K562 (cell line): ENCODE results near the gene SH3BP5. TPM values are rescaled to one million over a fixed set of nuclear protein-coding genes. Genes with fewer than 3 reads are reported as not detected.

Experiments used
- EGR1 ChIP-seq: fragments of 450-650 bp; conservative IDR thresholded peaks from 2 replicates; pipeline ENCODE4 v1.6.1; 2017; ENCODE audit warnings: mild to moderate bottlenecking
- ETV1 ChIP-seq: fragments of 450-650 bp; conservative IDR thresholded peaks from 2 replicates; pipeline ENCODE4 v1.6.1; 2016; ENCODE audit warnings: missing genetic modification characterization, control low read depth, low read depth, missing compliant biosample characterization
- GATAD2B ChIP-seq: fragments of 450-650 bp; IDR thresholded peaks from 2 replicates; pipeline ENCODE4 v1.6.1; 2017; ENCODE audit warnings: mild to moderate bottlenecking, borderline replicate concordance
- HMG20B ChIP-seq: fragments of 250-450 bp; sonication (Bioruptor Pico); IDR thresholded peaks from 2 replicates; pipeline ENCODE4 v1.5.0; 2021; ENCODE audit warnings: mild to moderate bottlenecking
- HNRNPUL1 ChIP-seq: fragments of 200-400 bp; formaldehyde crosslinking; IDR thresholded peaks from 2 replicates; pipeline ENCODE4 v1.6.1; 2017; ENCODE audit warnings: low read length
- KAT2B ChIP-seq: IDR thresholded peaks from one replicate; pipeline ENCODE4 v1.6.1; 2012; ENCODE audit warnings: low read depth, mild to moderate bottlenecking, control low read depth, inconsistent platforms, low read length, moderate library complexity
- KLF13 ChIP-seq: fragments of 450-650 bp; IDR thresholded peaks from 2 replicates; pipeline ENCODE4 v1.6.1; 2016; ENCODE audit warnings: missing genetic modification characterization, low read depth, mild to moderate bottlenecking, missing compliant biosample characterization, moderate library complexity, borderline replicate concordance
- MEF2A ChIP-seq: IDR thresholded peaks from 2 replicates; pipeline ENCODE4 v1.6.1; 2011; ENCODE audit warnings: low read depth, mild to moderate bottlenecking, low read length, moderate library complexity; ENCODE audit not compliant: control insufficient read depth
- NBN ChIP-seq: fragments of 450-650 bp; IDR thresholded peaks from 2 replicates; pipeline ENCODE4 v1.6.1; 2016; ENCODE audit warnings: low read depth, mild to moderate bottlenecking
- NFIX ChIP-seq: fragments of 250-450 bp; sonication (Bioruptor Pico); IDR thresholded peaks from 2 replicates; pipeline ENCODE4 v1.4.0; 2020; ENCODE audit warnings: low read depth, mild to moderate bottlenecking, moderate library complexity
- NFRKB ChIP-seq: fragments of 450-650 bp; IDR thresholded peaks from 2 replicates; pipeline ENCODE4 v1.6.1; 2016; ENCODE audit warnings: low read depth
- NR2C1 ChIP-seq, 2 experiments: fragments of 450-650 bp; IDR thresholded peaks; 2 replicates each; pipeline ENCODE4 v1.6.1; 2017; ENCODE audit warnings: mild to moderate bottlenecking in 2 of 2, antibody characterized with exemption in 1 of 2, inconsistent platforms in 1 of 2, missing compliant biosample characterization in 1 of 2, missing genetic modification characterization in 1 of 2
- RBM34 ChIP-seq: fragments of 200-400 bp; formaldehyde crosslinking; IDR thresholded peaks from 2 replicates; pipeline ENCODE4 v1.6.1; 2018; ENCODE audit warnings: low read length, borderline replicate concordance; ENCODE audit not compliant: insufficient read depth
- ZNF134 ChIP-seq: fragments of 250-450 bp; sonication (Bioruptor Pico); conservative IDR thresholded peaks from 2 replicates; pipeline ENCODE4 v1.4.0; 2020
- ZNF175 ChIP-seq: fragments of 200-800 bp; sonication (Bioruptor generic); IDR thresholded peaks from 2 replicates; pipeline ENCODE4 v1.6.1; 2016; ENCODE audit warnings: low read depth, mild to moderate bottlenecking, missing genetic modification characterization, missing compliant biosample characterization
- polyA plus RNA-seq, 8 experiments: library from polyadenylated mRNA; depleted of rRNA in 4 of 8; stranded (reverse) in 5 of 8; unstranded in 3 of 8; fragments of >200 nt; fragmentation: Nextera tagmentation in 2 of 8; fragmentation: Illumina TruSeq in 1 of 8; extraction: Ambion mirVana in 2 of 8; extraction: Trizol in 1 of 8; gene quantifications; 2 replicates each; pipeline versions ENCODE4 v1.2.1 to v1.2.3, GENCODE V29; 2011 to 2014; ENCODE audit warnings: inconsistent platforms in 1 of 8, missing spikeins in 1 of 8
- total RNA-seq, 7 experiments: library from RNA; depleted of rRNA in 6 of 7; stranded (reverse); fragments of >200 nt in 6 of 7; fragmentation: Illumina TruSeq in 2 of 7; extraction: Trizol in 2 of 7; gene quantifications; 2 replicates each; pipeline versions ENCODE4 v1.2.1 to v1.2.3, GENCODE V29; 2011 to 2021; ENCODE audit warnings: low replicate concordance in 1 of 7
- TF ChIP-seq, protein P1 (sequence below): sonication (generic); formaldehyde crosslinking; IDR thresholded peaks from 2 replicates; pipeline ENCODE4 v1.5.0; 2020; ENCODE audit warnings: missing genetic modification reagents
- TF ChIP-seq, protein P2 (sequence below), 2 experiments: fragments of 450-650 bp; conservative IDR thresholded peaks; 2 replicates each; pipeline ENCODE4 v1.6.1; 2017; ENCODE audit warnings: mild to moderate bottlenecking in 2 of 2, moderate library complexity in 2 of 2
- TF ChIP-seq, protein P3 (sequence below): fragments of 250-450 bp; sonication (Bioruptor Pico); IDR thresholded peaks from 2 replicates; pipeline ENCODE4 v1.5.1; 2021; ENCODE audit warnings: mild to moderate bottlenecking
- TF ChIP-seq, protein P4 (sequence below): fragments of 250-450 bp; sonication (Bioruptor Pico); IDR thresholded peaks from 2 replicates; pipeline ENCODE4 v1.4.0; 2020; ENCODE audit warnings: mild to moderate bottlenecking, moderate library complexity

Gene SH3BP5
- total and polyA plus RNA-seq, 9 of the 15 experiments (the other 6 are each of a cell fraction or from before 2014, with no cell fraction given), result 2.9 to 29.0 (median 14.9) TPM

DNA sequence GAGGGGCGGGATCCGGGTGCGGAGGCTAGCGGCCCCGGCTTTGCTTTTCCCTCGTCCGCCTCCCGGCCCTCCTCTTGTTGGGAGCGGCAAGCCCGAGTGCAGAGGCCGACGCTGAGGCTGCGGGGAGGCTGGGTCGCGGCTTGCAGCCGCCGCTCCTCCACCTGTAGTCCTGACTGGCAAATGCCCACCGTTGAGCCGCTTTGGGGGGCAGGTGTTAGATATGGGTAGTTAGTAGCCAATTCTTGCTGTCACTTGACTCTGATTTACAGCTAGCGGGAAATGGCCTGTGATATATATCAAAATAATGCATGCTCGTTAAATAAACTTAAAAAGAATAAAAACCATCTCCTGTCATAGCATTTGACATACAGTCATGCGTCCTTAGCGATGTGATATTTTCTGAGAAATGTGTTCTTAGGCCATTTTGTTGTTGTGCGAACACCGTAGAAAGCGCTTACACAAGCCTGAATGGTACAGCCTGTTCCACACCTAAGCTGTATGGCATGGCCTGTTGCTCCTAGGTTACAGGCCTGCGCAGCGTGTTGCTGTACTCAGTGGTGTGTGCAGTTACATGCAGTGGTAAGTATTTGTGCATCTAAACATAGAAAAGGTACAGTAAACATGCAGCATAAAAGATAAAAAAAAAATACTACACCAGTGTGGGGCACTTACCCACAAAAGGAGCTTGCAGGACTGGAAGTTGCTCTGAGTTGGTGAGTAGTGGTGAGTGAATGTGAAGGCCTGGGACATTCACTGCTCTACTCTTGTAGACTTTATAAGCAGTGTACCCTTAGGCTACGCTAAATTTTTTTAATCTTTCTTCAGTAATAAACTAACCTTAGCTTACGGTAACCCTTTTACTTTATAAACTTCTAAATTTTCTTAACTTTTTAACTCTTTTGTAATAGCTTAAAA lies 125.5 kb downstream of the SH3BP5 start (continued):
- TF ChIP-seq, protein P1, sequence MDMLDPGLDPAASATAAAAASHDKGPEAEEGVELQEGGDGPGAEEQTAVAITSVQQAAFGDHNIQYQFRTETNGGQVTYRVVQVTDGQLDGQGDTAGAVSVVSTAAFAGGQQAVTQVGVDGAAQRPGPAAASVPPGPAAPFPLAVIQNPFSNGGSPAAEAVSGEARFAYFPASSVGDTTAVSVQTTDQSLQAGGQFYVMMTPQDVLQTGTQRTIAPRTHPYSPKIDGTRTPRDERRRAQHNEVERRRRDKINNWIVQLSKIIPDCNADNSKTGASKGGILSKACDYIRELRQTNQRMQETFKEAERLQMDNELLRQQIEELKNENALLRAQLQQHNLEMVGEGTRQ (CRISPR knock-in tag), result no peak
- TF ChIP-seq, protein P2, sequence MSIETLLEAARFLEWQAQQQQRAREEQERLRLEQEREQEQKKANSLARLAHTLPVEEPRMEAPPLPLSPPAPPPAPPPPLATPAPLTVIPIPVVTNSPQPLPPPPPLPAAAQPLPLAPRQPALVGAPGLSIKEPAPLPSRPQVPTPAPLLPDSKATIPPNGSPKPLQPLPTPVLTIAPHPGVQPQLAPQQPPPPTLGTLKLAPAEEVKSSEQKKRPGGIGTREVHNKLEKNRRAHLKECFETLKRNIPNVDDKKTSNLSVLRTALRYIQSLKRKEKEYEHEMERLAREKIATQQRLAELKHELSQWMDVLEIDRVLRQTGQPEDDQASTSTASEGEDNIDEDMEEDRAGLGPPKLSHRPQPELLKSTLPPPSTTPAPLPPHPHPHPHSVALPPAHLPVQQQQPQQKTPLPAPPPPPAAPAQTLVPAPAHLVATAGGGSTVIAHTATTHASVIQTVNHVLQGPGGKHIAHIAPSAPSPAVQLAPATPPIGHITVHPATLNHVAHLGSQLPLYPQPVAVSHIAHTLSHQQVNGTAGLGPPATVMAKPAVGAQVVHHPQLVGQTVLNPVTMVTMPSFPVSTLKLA (conservative IDR thresholded peaks at IDR 0.05), result peak; percentile 37 to 41
- no peak for TF ChIP-seq GATAD2B
- no peak for TF ChIP-seq ZNF175 (CRISPR knock-in tag)
- TF ChIP-seq EGR1, result no peak
- no peak for TF ChIP-seq RBM34
- no peak for TF ChIP-seq MEF2A
- 0 out of 2 replicates have a peak, but pooled peaks have one; percentile 5 for TF ChIP-seq NFRKB
- TF ChIP-seq, protein P3, sequence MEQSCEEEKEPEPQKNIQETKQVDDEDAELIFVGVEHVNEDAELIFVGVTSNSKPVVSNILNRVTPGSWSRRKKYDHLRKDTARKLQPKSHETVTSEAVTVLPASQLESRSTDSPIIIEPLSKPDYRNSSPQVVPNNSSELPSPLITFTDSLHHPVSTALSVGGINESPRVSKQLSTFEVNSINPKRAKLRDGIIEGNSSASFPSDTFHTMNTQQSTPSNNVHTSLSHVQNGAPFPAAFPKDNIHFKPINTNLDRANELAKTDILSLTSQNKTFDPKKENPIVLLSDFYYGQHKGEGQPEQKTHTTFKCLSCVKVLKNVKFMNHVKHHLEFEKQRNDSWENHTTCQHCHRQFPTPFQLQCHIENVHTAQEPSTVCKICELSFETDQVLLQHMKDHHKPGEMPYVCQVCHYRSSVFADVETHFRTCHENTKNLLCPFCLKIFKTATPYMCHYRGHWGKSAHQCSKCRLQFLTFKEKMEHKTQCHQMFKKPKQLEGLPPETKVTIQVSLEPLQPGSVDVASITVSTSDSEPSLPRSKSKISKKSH, result no peak
- no peak for TF ChIP-seq NFIX (CRISPR knock-in tag)
- TF ChIP-seq NR2C1 (IDR thresholded peaks at IDR 0.05), result no peak
- no peak for TF ChIP-seq NR2C1 (tag; IDR thresholded peaks at IDR 0.05)
- TF ChIP-seq, protein P4, sequence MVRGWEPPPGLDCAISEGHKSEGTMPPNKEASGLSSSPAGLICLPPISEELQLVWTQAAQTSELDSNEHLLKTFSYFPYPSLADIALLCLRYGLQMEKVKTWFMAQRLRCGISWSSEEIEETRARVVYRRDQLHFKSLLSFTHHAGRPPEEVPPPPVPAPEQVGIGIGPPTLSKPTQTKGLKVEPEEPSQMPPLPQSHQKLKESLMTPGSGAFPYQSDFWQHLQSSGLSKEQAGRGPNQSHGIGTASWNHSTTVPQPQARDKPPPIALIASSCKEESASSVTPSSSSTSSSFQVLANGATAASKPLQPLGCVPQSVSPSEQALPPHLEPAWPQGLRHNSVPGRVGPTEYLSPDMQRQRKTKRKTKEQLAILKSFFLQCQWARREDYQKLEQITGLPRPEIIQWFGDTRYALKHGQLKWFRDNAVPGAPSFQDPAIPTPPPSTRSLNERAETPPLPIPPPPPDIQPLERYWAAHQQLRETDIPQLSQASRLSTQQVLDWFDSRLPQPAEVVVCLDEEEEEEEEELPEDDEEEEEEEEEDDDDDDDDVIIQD (CRISPR knock-in tag), result no peak
- TF ChIP-seq ZNF134, result no peak
- TF ChIP-seq NBN, result no peak
- no peak for TF ChIP-seq KAT2B
- TF ChIP-seq HMG20B (CRISPR knock-in tag), result no peak
- TF ChIP-seq KLF13 (tag), result no peak
- TF ChIP-seq HNRNPUL1, result 0 out of 2 replicates have a peak, but pooled peaks have one; percentile 33
- TF ChIP-seq ETV1, result no peak
